A673 (cell line): ENCODE data around the gene TAS2R40. TPM values are rescaled to one million over a fixed set of nuclear protein-coding genes. Genes with fewer than 3 reads are reported as not detected.

Source experiments
- BruUV-seq: library from RNA; stranded (reverse); fragments of 400-500 nt; replicated peaks from 2 replicates; lab custom pipeline; 2021; lab: Mats Ljungman, UMichigan
- CTCF ChIA-PET: fragments of 300-600 bp; sonication (Branson Sonifier 250); formaldehyde crosslinking; loops from one replicate; lab custom pipeline; 2022; ENCODE audit warnings: antibody characterized with exemption; lab: Charles Lee
- POLR2A ChIA-PET: fragments of 300-600 bp; sonication (Branson Sonifier 250); formaldehyde crosslinking; loops from one replicate; lab custom pipeline; 2022; ENCODE audit warnings: antibody characterized with exemption; ENCODE audit not compliant: low non-redundant PET; lab: Charles Lee
- DNase-seq: peaks from one replicate; pipeline ENCODE4 v3.0.0-alpha.2; 2015; ENCODE audit warnings: low spot score
- H3K27ac ChIP-seq: fragments of 200-600 bp; sonication (generic); 2 replicates; pipeline ENCODE4 v1.5.1; 2016; ENCODE audit warnings: mixed run types, low read depth, mild to moderate bottlenecking, mixed read lengths, antibody characterized with exemption, low read length; ENCODE audit not compliant: poor library complexity, severe bottlenecking
- H3K27me3 ChIP-seq: fragments of 200-600 bp; sonication (generic); replicated peaks from 2 replicates; pipeline ENCODE4 v1.6.1; 2017; ENCODE audit warnings: mixed run types, low read depth, mild to moderate bottlenecking, mixed read lengths, antibody characterized with exemption, low read length; ENCODE audit not compliant: insufficient read depth, poor library complexity
- H3K36me3 ChIP-seq: fragments of 200-600 bp; sonication (generic); 2 replicates; pipeline ENCODE4 v1.6.1; 2016; ENCODE audit warnings: mixed run types, mild to moderate bottlenecking, mixed read lengths, antibody characterized with exemption, low read length; ENCODE audit not compliant: insufficient read depth, poor library complexity, severe bottlenecking
- H3K4me1 ChIP-seq: fragments of 200-600 bp; sonication (generic); 2 replicates; pipeline ENCODE4 v1.6.1; 2017; ENCODE audit warnings: mixed run types, mild to moderate bottlenecking, mixed read lengths, antibody characterized with exemption, low read length; ENCODE audit not compliant: insufficient read depth, poor library complexity, severe bottlenecking
- H3K4me3 ChIP-seq: fragments of 200-600 bp; sonication (generic); 2 replicates; pipeline ENCODE4 v1.5.1; 2016; ENCODE audit warnings: low read depth, mixed run types, mild to moderate bottlenecking, mixed read lengths, low read length; ENCODE audit not compliant: poor library complexity, severe bottlenecking
- H3K9me3 ChIP-seq: fragments of 200-600 bp; sonication (generic); 2 replicates; pipeline ENCODE4 v1.6.1; 2016; ENCODE audit warnings: mixed run types, low read depth, mild to moderate bottlenecking, mixed read lengths, antibody characterized with exemption, low read length; ENCODE audit not compliant: poor library complexity, severe bottlenecking
- EZH2 ChIP-seq: fragments of 200-600 bp; sonication (generic); IDR thresholded peaks from 2 replicates; pipeline ENCODE4 v1.6.1; 2017; ENCODE audit warnings: borderline replicate concordance, low read depth, mild to moderate bottlenecking, mixed read lengths, antibody characterized with exemption, low read length; ENCODE audit not compliant: poor library complexity, severe bottlenecking
- intact Hi-C: fragments of 100-400 bp; cut with micrococcal nuclease; formaldehyde crosslinking; loops from one replicate; pipeline ENCODE4 v1.10.0; 2022; ENCODE audit not compliant: unreplicated experiment
- total RNA-seq: library from RNA; stranded (reverse); gene quantifications from 2 replicates; pipeline ENCODE4 v1.2.3, GENCODE V29; 2021
- TF ChIP-seq, protein P1 (sequence below): fragments of 300-800, 200-600 bp; sonication (generic); conservative IDR thresholded peaks from 2 replicates; pipeline ENCODE4 v1.5.1; 2017; ENCODE audit warnings: low read depth, mild to moderate bottlenecking, antibody characterized with exemption, low read length, moderate library complexity, mixed read lengths

Gene TAS2R40
- total RNA-seq, 1 experiment from 2014 or later = not detected

DNA sequence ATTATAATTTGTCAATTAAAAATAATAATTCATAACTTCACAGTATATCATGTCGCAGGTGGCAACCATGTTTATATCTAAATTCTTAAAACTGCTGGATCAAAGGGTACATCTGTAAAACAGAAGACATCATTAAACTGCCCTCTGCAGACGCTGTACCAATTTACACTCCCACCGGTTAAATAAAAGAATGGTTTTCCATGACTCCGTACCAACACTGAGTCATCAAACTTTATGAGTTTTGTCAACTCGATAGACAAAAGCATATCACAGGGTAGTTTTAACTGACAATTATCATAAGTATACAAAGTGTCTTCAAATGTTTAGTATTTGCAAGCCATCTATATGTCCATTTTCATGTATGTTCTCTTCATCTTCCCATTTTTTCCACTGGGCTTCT is 35.7 kb downstream of the TAS2R40 start:
- POLR2A ChIA-PET = no interaction called here

DNA sequence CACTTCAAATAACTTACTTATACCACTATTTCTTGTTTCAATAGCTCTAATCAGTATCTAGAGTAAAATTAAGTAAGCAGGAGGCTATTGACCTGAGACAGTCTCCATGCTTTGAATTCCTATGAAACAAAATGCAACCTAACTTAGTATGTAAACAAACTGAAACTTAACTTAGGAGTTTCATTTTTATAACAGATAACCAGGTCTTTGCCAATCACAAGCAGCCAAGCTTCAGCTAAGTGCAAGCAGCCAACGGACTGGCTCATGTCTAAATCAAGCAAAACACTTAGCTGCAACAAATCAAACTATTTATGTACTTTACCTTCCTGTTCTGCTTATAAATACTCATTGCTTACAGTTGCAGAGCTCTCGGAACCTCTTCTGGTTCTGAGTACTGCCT is 37.0 kb downstream of the TAS2R40 start:
- intact Hi-C loops = no loop called here
- no TSS peak for BruUV-seq
- ChIA-PET POLR2A (no interaction called here), CTCF (no interaction called here)
- TF ChIP-seq, protein P1, sequence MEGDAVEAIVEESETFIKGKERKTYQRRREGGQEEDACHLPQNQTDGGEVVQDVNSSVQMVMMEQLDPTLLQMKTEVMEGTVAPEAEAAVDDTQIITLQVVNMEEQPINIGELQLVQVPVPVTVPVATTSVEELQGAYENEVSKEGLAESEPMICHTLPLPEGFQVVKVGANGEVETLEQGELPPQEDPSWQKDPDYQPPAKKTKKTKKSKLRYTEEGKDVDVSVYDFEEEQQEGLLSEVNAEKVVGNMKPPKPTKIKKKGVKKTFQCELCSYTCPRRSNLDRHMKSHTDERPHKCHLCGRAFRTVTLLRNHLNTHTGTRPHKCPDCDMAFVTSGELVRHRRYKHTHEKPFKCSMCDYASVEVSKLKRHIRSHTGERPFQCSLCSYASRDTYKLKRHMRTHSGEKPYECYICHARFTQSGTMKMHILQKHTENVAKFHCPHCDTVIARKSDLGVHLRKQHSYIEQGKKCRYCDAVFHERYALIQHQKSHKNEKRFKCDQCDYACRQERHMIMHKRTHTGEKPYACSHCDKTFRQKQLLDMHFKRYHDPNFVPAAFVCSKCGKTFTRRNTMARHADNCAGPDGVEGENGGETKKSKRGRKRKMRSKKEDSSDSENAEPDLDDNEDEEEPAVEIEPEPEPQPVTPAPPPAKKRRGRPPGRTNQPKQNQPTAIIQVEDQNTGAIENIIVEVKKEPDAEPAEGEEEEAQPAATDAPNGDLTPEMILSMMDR = no peak
- DNase-seq = no peak
- Histone ChIP-seq H3K36me3 (no peaks in the 10 kb centered on the region), H3K27me3 (no peaks in the 10 kb centered on the region), H3K9me3 (peaks cover 3% of the 10 kb centered on the region), H3K27ac (no peak overlapping the region), H3K4me3 (no peak overlapping the region), H3K4me1 (no peaks in the 10 kb centered on the region)

More for the DNA sequence above, 35.7 kb downstream of the TAS2R40 start:
- BruUV-seq = no TSS peak
- Histone ChIP-seq H3K9me3 (peaks cover 8% of the 10 kb centered on the region), H3K36me3 (no peaks in the 10 kb centered on the region), H3K4me3 (no peak overlapping the region), H3K4me1 (no peaks in the 10 kb centered on the region), H3K27me3 (no peaks in the 10 kb centered on the region), H3K27ac (no peak overlapping the region)
- intact Hi-C loops = no loop called here
- CTCF ChIA-PET = no interaction called here
- peak; percentile 39 for DNase-seq
- TF ChIP-seq, protein P1 = no peak
- TF ChIP-seq EZH2 = no peak

- intact Hi-C loops = no loop called here
- ChIA-PET CTCF (interaction anchor here (0.6 kb wide), 1 partner anchor 44 kb away, joined by 4 read pairs; no protein-coding TSS in a partner anchor), POLR2A (no interaction called here)
- no peaks in the 10 kb centered on the region for H3K36me3 ChIP-seq
- no TSS peak for BruUV-seq
- H3K27me3 ChIP-seq = no peaks in the 10 kb centered on the region
- TF ChIP-seq, protein P1 = no peak
- no peak for TF ChIP-seq EZH2
- no peaks in the 10 kb centered on the region for H3K9me3 ChIP-seq
- H3K4me3 ChIP-seq = no peak overlapping the region
- H3K27ac ChIP-seq = no peak overlapping the region
- DNase-seq = no peak
- H3K4me1 ChIP-seq = no peaks in the 10 kb centered on the region
Observed at GRCh38 chr7:143259765-143260164, 37.9 kb downstream of the TAS2R40 start.
